Liver (tissue), 9 donors: Measurements from ENCODE around the gene SLC26A9. TPM values are rescaled to one million over a fixed set of nuclear protein-coding genes. Genes with fewer than 3 reads are reported as not detected.

Source experiments
- DNase-seq: peaks from one replicate; pipeline ENCODE4 v3.0.0-alpha.2; 2017; ENCODE audit warnings: low spot score
- H3K27ac ChIP-seq, 2 donors: one replicate each; pipeline ENCODE4 v1.7.0; 2013; ENCODE audit warnings: inconsistent platforms in 2 of 2, low read length in 2 of 2, control low read depth in 1 of 2, low read depth in 1 of 2, mild to moderate bottlenecking in 1 of 2
- H3K27me3 ChIP-seq, 4 donors: one replicate each; pipeline versions ENCODE4 v1.6.1 to v1.7.0; 2013; ENCODE audit warnings: low read length in 3 of 4, inconsistent platforms in 1 of 4, mild to moderate bottlenecking in 1 of 4, moderate library complexity in 1 of 4; ENCODE audit not compliant: control insufficient read depth in 4 of 4, insufficient read depth in 4 of 4
- H3K36me3 ChIP-seq, 4 donors: one replicate each; pipeline versions ENCODE4 v1.6.1 to v1.7.0; 2013; ENCODE audit warnings: low read length in 3 of 4, mild to moderate bottlenecking in 3 of 4, low read depth in 1 of 4, moderate library complexity in 1 of 4; ENCODE audit not compliant: control insufficient read depth in 4 of 4, insufficient read depth in 3 of 4
- H3K4me1 ChIP-seq, 4 donors: one replicate each; pipeline versions ENCODE4 v1.6.1 to v1.7.0; 2013; ENCODE audit warnings: low read length in 3 of 4, mild to moderate bottlenecking in 3 of 4, moderate library complexity in 1 of 4; ENCODE audit not compliant: control insufficient read depth in 4 of 4, insufficient read depth in 4 of 4
- H3K4me3 ChIP-seq, 3 donors: one replicate each; pipeline versions ENCODE4 v1.6.1 to v1.7.0; 2013; ENCODE audit warnings: low read length in 3 of 3, control low read depth in 1 of 3, low read depth in 1 of 3, mild to moderate bottlenecking in 1 of 3
- H3K9ac ChIP-seq, 2 donors: one replicate each; pipeline ENCODE4 v1.7.0; 2013; ENCODE audit warnings: low read length in 2 of 2, mild to moderate bottlenecking in 2 of 2, moderate library complexity in 2 of 2, control low read depth in 1 of 2, low read depth in 1 of 2
- H3K9me3 ChIP-seq, 4 donors: one replicate each; pipeline versions ENCODE4 v1.6.1 to v1.7.0; 2013; ENCODE audit warnings: low read length in 3 of 4; ENCODE audit not compliant: control insufficient read depth in 4 of 4
- EGR1 ChIP-seq, 2 donors: IDR thresholded peaks; 2 replicates each; pipeline ENCODE4 v1.6.1; 2016 to 2018; ENCODE audit warnings: antibody characterized with exemption in 2 of 2, low read depth in 2 of 2
- FOXA1 ChIP-seq: IDR thresholded peaks from 2 replicates; pipeline ENCODE4 v1.6.1; 2016; ENCODE audit warnings: antibody characterized with exemption
- FOXA2 ChIP-seq: IDR thresholded peaks from 2 replicates; pipeline ENCODE4 v1.6.1; 2016; ENCODE audit warnings: antibody characterized with exemption
- GABPA ChIP-seq, 2 donors: IDR thresholded peaks in 1 of 2; conservative IDR thresholded peaks in 1 of 2; 2 replicates each; pipeline ENCODE4 v1.6.1; 2016; ENCODE audit warnings: antibody characterized with exemption in 2 of 2, mild to moderate bottlenecking in 1 of 2, moderate library complexity in 1 of 2
- HNF4A ChIP-seq, 2 donors: conservative IDR thresholded peaks; 2 replicates each; pipeline ENCODE4 v1.6.1; 2016; ENCODE audit warnings: antibody characterized with exemption in 2 of 2, mild to moderate bottlenecking in 2 of 2
- JUND ChIP-seq, 2 donors: IDR thresholded peaks; 2 replicates each; pipeline ENCODE4 v1.6.1; 2016; ENCODE audit warnings: antibody characterized with exemption in 2 of 2
- RAD21 ChIP-seq, 2 donors: IDR thresholded peaks; 2 replicates each; pipeline ENCODE4 v1.6.1; 2016; ENCODE audit warnings: antibody characterized with exemption in 2 of 2, mild to moderate bottlenecking in 2 of 2
- REST ChIP-seq: IDR thresholded peaks from 2 replicates; pipeline ENCODE4 v1.6.1; 2016; ENCODE audit warnings: antibody characterized with exemption, mild to moderate bottlenecking
- RXRA ChIP-seq, 2 donors: IDR thresholded peaks; 2 replicates each; pipeline ENCODE4 v1.6.1; 2017 to 2018; ENCODE audit warnings: antibody characterized with exemption in 2 of 2, mild to moderate bottlenecking in 1 of 2
- TAF1 ChIP-seq: conservative IDR thresholded peaks from 2 replicates; pipeline ENCODE4 v1.6.1; 2016; ENCODE audit warnings: antibody characterized with exemption, mild to moderate bottlenecking
- YY1 ChIP-seq: IDR thresholded peaks from 2 replicates; pipeline ENCODE4 v1.6.1; 2016; ENCODE audit warnings: antibody characterized with exemption, mild to moderate bottlenecking
- WGBS: extraction: QIAGEN DNeasy Blood & Tissue Kit; methylation state at CpG from one replicate; pipeline ENCODE4 v1.1.7; 2013; 5-methylcytosine and 5-hydroxymethylcytosine counted together
- polyA plus RNA-seq, 2 donors: library from polyadenylated mRNA; stranded (reverse) in 1 of 2; unstranded in 1 of 2; fragments of 200-250 nt in 1 of 2; fragments of >200 nt in 1 of 2; fragmentation: Nextera tagmentation in 1 of 2; extraction: Ambion mirVana in 1 of 2; gene quantifications; one replicate each; pipeline versions ENCODE4 v1.2.1 to v1.2.3, GENCODE V29; 2013 to 2015
- total RNA-seq, 2 donors: library from RNA; depleted of rRNA; stranded (reverse); fragments of >200 nt; gene quantifications; one replicate each; pipeline ENCODE4 v1.2.3, GENCODE V29; 2014
- TF ChIP-seq, protein P1 (sequence below): fragments of 150-350 bp; IDR thresholded peaks from 2 replicates; pipeline ENCODE4 v1.5.1; 2017; ENCODE audit warnings: improper control_type of control experiment, low read depth, low read length; ENCODE audit not compliant: missing input control
- TF ChIP-seq, protein P2 (sequence below): IDR thresholded peaks from 2 replicates; pipeline ENCODE4 v1.6.1; 2016; ENCODE audit warnings: antibody characterized with exemption
- donor health status: healthy.
- donor health status: healthy.
- donor health status: healthy.
- donor health status: healthy.
- donor health status: healthy.

SLC26A9 gene
- total and polyA plus RNA-seq, 4 donors: not detected

DNA sequence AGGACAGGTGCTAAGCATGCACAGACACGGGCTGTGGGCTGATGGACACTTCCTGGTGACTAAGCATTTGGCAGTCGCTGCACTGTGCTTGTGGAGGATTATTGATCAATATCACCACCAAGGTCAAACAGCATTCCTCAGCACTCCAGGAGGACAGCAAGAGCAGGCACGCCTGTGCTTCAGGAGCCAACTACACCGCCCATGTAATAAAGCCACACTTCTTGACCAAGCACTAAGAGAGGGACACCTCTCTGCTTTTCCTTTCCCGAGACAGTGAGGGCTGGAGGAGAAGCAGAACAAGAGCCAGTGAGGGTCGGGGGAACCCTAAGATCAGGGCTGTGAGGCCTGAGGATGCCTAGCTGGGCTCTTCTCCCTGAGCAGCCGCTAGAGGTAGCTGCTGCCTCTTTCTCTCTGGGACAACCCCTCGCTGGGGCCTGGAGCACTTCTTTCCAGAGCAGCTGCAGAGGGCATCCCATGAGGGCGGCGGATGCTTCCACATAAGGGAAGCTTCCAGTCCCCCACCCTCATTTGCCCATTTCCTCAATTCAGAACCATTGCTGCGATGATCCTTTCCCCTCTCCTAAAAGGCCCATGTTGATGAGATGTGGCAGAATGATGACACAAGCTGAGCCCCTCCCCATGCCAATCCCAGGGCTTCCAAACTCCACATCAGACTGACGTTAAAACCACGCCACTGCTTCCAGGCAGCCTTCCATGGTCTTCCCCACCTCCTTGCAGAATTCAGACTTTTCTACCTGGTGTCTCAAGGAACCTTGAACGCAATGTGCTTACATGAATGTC, 40.9 kb upstream of the SLC26A9 start:
- 46% methylated on average over 14 of the region's 14 CpGs for WGBS
- no peaks in the 10 kb centered on the region for H3K9me3 ChIP-seq
- DNase-seq: peak; percentile 57
- no peak overlapping the region for H3K9ac ChIP-seq
- no peak overlapping the region for H3K27ac ChIP-seq
- TF ChIP-seq RAD21 (IDR thresholded peaks at IDR 0.05): peak; percentile 80 to 85
- TF ChIP-seq, protein P1, sequence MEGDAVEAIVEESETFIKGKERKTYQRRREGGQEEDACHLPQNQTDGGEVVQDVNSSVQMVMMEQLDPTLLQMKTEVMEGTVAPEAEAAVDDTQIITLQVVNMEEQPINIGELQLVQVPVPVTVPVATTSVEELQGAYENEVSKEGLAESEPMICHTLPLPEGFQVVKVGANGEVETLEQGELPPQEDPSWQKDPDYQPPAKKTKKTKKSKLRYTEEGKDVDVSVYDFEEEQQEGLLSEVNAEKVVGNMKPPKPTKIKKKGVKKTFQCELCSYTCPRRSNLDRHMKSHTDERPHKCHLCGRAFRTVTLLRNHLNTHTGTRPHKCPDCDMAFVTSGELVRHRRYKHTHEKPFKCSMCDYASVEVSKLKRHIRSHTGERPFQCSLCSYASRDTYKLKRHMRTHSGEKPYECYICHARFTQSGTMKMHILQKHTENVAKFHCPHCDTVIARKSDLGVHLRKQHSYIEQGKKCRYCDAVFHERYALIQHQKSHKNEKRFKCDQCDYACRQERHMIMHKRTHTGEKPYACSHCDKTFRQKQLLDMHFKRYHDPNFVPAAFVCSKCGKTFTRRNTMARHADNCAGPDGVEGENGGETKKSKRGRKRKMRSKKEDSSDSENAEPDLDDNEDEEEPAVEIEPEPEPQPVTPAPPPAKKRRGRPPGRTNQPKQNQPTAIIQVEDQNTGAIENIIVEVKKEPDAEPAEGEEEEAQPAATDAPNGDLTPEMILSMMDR: peak; percentile 62
- TF ChIP-seq, protein P2, sequence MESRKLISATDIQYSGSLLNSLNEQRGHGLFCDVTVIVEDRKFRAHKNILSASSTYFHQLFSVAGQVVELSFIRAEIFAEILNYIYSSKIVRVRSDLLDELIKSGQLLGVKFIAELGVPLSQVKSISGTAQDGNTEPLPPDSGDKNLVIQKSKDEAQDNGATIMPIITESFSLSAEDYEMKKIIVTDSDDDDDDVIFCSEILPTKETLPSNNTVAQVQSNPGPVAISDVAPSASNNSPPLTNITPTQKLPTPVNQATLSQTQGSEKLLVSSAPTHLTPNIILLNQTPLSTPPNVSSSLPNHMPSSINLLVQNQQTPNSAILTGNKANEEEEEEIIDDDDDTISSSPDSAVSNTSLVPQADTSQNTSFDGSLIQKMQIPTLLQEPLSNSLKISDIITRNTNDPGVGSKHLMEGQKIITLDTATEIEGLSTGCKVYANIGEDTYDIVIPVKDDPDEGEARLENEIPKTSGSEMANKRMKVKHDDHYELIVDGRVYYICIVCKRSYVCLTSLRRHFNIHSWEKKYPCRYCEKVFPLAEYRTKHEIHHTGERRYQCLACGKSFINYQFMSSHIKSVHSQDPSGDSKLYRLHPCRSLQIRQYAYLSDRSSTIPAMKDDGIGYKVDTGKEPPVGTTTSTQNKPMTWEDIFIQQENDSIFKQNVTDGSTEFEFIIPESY: no peak
- H3K36me3 ChIP-seq: no peaks in the 10 kb centered on the region
- no peaks in the 10 kb centered on the region for H3K27me3 ChIP-seq
- peaks cover 0 to 6% (median 1%) of the 10 kb centered on the region in 4 donors for H3K4me1 ChIP-seq
- H3K4me3 ChIP-seq: no peak overlapping the region

DNA sequence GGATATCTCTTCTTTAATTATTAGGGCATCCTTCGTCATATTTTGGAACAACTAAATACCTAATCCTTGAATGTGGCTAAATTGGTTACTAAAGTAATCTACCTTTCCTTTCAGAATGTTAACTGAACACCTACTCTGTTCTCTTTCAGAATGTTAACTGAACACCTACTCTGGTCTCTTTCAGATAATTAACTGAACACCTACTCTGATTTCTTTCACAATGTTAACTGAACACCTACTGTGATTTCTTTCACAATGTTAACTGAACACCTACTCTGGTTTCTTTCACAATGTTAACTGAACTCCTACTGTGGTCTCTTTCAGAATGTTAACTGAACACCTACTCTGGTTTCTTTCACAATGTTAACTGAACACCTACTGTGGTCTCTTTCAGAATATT, 38.0 kb upstream of the SLC26A9 start:
- WGBS: 100% methylated on average over 1 of the region's 1 CpG
- no peaks in the 10 kb centered on the region for H3K27me3 ChIP-seq
- no peak for DNase-seq
- no peak for TF ChIP-seq JUND (IDR thresholded peaks at IDR 0.05)
- TF ChIP-seq REST: no peak
- no peak for TF ChIP-seq EGR1 (IDR thresholded peaks at IDR 0.05; ENCODE audit: low read depth in 2 of 2)
- TF ChIP-seq, protein P2: no peak
- no peak for TF ChIP-seq RXRA (IDR thresholded peaks at IDR 0.05)
- no peak for TF ChIP-seq FOXA1
- TF ChIP-seq GABPA (IDR thresholded peaks at IDR 0.05 in 1 of 2, conservative IDR thresholded peaks at IDR 0.05 in 1 of 2): no peak
- no peak for TF ChIP-seq RAD21 (IDR thresholded peaks at IDR 0.05)
- TF ChIP-seq HNF4A (conservative IDR thresholded peaks at IDR 0.05): no peak
- no peak for TF ChIP-seq TAF1
- TF ChIP-seq FOXA2: no peak
- TF ChIP-seq, protein P1: no peak
- no peak for TF ChIP-seq YY1
- H3K9me3 ChIP-seq: no peaks in the 10 kb centered on the region
- H3K9ac ChIP-seq: no peak overlapping the region
- no peaks in the 10 kb centered on the region for H3K36me3 ChIP-seq
- H3K4me3 ChIP-seq: no peak overlapping the region
- peaks cover 0 to 6% (median 1%) of the 10 kb centered on the region in 4 donors for H3K4me1 ChIP-seq
- no peak overlapping the region for H3K27ac ChIP-seq
